SJCRH30 (cell line): ENCODE measurements around the gene SLC25A22. TPM values are rescaled to one million over a fixed set of nuclear protein-coding genes. Genes with fewer than 3 reads are reported as not detected.

ENCODE experiments used
- DNase-seq, 2 experiments: peaks; one replicate each; pipeline ENCODE4 v3.0.0-alpha.2; 2015 to 2020
- H3K27ac ChIP-seq: fragments of 250-450 bp; sonication (Bioruptor Pico); 2 replicates; pipeline ENCODE4 v1.5.1; 2020; ENCODE audit warnings: mild to moderate bottlenecking, moderate library complexity
- H3K27me3 ChIP-seq: fragments of 250-450 bp; sonication (Bioruptor Pico); 2 replicates; pipeline ENCODE4 v1.5.1; 2020; ENCODE audit warnings: mild to moderate bottlenecking, moderate library complexity
- H3K36me3 ChIP-seq: fragments of 250-450 bp; sonication (Bioruptor Pico); 2 replicates; pipeline ENCODE4 v1.5.1; 2020; ENCODE audit warnings: mild to moderate bottlenecking, moderate library complexity
- H3K4me1 ChIP-seq: fragments of 250-450 bp; sonication (Bioruptor Pico); 2 replicates; pipeline ENCODE4 v1.5.1; 2020; ENCODE audit warnings: mild to moderate bottlenecking, moderate library complexity
- H3K4me3 ChIP-seq: fragments of 250-450 bp; sonication (Bioruptor Pico); 2 replicates; pipeline ENCODE4 v1.5.1; 2020; ENCODE audit warnings: mild to moderate bottlenecking, moderate library complexity
- H3K9me3 ChIP-seq: fragments of 250-450 bp; sonication (Bioruptor Pico); replicated peaks from 2 replicates; pipeline ENCODE4 v1.5.1; 2020; ENCODE audit warnings: mild to moderate bottlenecking, moderate library complexity
- total RNA-seq: library from RNA; depleted of rRNA; stranded (reverse); fragments of >200 nt; shearing (Covaris generic); gene quantifications from 2 replicates; pipeline ENCODE4 v1.2.3, GENCODE V29; 2014

The SLC25A22 gene
- total RNA-seq, 1 experiment from 2014 or later: 22.4 TPM

GRCh38 chr11:820655-821511 is 22.8 kb upstream of the SLC25A22 start:
- no peaks in the 10 kb centered on the region for H3K9me3 ChIP-seq
- H3K4me1 ChIP-seq: peaks cover 22% of the 10 kb centered on the region
- no peaks in the 10 kb centered on the region; the same call in 1 of the 2 replicates for H3K36me3 ChIP-seq
- peak overlapping the region; percentile 41 for H3K27ac ChIP-seq
- H3K4me3 ChIP-seq: peak overlapping the region; percentile 89
- no peak for DNase-seq
- H3K27me3 ChIP-seq: no peaks in the 10 kb centered on the region

DNA sequence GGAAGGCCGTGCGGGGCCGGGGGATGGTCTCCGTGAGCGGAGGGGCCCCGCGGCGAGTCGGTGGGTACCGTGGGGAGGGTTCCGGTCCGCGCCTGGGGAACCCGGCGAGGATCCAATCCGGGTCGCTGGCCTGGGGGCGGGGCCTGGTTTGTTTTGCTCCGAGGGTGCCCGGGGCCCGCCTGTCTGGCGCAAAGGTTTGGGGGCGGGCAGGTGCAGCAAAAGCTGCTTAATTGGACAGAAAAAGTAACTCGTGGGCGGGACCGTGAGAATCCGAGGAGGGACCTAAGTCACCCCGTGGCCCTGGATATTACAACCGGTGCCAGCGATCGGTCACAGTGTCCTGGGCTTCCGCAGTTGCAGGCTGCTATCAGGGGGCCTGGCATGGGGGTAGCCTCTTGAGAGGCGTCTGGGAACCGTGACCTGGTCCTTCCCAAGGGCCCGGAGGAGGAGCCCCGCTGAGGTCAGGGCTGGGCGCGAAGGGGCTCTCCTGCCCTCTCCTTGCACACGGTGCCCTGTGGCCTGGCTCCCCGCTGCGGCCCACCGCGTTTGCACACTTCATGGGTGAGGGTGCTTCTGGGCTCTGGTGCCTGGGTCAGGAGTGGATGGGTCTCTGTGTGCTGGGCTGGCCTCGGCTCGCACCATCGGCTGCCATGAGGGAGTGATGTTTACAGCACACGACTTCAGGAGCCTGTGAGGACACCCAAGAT is 22.0 kb upstream of the SLC25A22 start:
- peak overlapping the region; percentile 89 for H3K4me3 ChIP-seq
- H3K36me3 ChIP-seq: peaks cover 1% of the 10 kb centered on the region
- DNase-seq: peak; percentile 86 to 87
- no peaks in the 10 kb centered on the region for H3K9me3 ChIP-seq
- peaks cover 21% of the 10 kb centered on the region for H3K4me1 ChIP-seq
- H3K27me3 ChIP-seq: no peaks in the 10 kb centered on the region
- peak overlapping the region; percentile 41 for H3K27ac ChIP-seq

DNA sequence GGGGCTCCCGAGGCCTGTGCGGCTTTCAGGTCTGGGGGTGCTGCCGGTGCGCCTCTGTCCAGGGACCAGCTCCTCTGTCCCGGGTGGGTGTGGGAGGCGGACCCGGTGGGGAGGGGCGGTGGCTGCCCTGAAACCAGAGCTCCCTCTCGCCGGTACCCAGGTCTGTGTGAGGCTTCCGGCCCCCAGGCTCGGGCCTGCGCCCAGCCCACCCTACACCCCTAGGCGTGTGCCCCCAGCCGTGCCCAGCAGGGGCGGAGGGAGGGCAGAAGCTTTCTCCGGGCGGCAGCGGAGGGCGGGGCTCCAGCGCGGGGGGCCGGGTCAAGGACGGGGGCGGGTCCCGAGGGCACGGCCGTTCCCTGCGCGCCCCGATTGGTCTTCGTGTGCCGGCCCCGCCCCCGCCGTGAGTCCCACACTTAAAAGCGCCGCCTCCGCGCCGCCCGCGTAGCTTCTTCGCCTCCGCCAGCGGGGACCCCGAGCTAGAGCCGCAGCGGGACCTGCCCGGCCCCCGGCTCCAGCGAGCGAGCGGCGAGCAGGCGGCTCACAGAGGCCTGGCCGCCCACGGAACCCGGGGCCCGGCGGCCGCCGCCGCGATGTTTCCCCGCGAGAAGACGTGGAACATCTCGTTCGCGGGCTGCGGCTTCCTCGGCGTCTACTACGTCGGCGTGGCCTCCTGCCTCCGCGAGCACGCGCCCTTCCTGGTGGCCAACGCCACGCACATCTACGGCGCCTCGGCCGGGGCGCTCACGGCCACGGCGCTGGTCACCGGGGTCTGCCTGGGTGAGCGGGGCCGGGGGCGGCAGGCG is 21.2 kb upstream of the SLC25A22 start:
- Histone ChIP-seq H3K27ac (peak overlapping the region; percentile 41; the same call in 1 of the 2 replicates), H3K4me1 (peaks cover 19% of the 10 kb centered on the region), H3K27me3 (no peaks in the 10 kb centered on the region), H3K4me3 (peak overlapping the region; percentile 89), H3K36me3 (peaks cover 4% of the 10 kb centered on the region; the same call in 1 of the 2 replicates), H3K9me3 (no peaks in the 10 kb centered on the region)
- peak; percentile 90 to 92 for DNase-seq

- no peak for DNase-seq
- H3K4me3 ChIP-seq: peak within 1 kb of the TSS; percentile 89
- no peaks in the 10 kb centered on the region for H3K27me3 ChIP-seq
- H3K27ac ChIP-seq: peak within 1 kb of the TSS; percentile 41; the same call in 1 of the 2 replicates
- peaks cover 19% of the 10 kb centered on the region for H3K4me1 ChIP-seq
- H3K9me3 ChIP-seq: no peaks in the 10 kb centered on the region
- peaks cover 10% of the 10 kb centered on the region; the same call in 1 of the 2 replicates for H3K36me3 ChIP-seq
These were observed 20.5 kb upstream of the SLC25A22 start, which contains the start of gene PNPLA2 for GRCh38 chr11:818396-819128. TSS of gene PNPLA2 (plus strand) at chr11:818914. CDS start at chr11:819719, 805 bp downstream.

DNA sequence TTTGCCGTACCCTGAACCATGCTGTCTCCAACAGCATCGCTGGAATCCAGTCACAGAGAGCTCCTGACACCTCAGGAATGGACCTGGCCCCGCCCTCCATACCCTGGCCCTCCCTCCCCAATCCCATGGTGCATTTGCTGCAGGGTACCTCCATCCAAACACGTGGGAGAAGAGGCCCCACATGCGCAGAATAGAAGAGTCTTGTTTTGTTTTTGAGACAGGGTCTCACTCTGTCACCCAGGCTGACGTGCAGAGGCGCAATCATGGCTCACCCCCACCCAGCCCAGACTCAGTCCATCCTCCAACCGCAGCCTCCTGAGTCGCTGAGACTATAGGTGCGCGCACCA is 18.3 kb upstream of the SLC25A22 start:
- no peak overlapping the region for H3K4me3 ChIP-seq
- no peak overlapping the region for H3K27ac ChIP-seq
- peaks cover 21% of the 10 kb centered on the region for H3K4me1 ChIP-seq
- no peaks in the 10 kb centered on the region for H3K9me3 ChIP-seq
- H3K27me3 ChIP-seq: no peaks in the 10 kb centered on the region
- no peak for DNase-seq
- H3K36me3 ChIP-seq: peaks cover 32% of the 10 kb centered on the region

GRCh38 chr11:815675-816432 is 17.8 kb upstream of the SLC25A22 start:
- H3K27me3 ChIP-seq: no peaks in the 10 kb centered on the region
- no peak overlapping the region for H3K27ac ChIP-seq
- peaks cover 37% of the 10 kb centered on the region for H3K36me3 ChIP-seq
- H3K9me3 ChIP-seq: no peaks in the 10 kb centered on the region
- DNase-seq: no peak
- peaks cover 21% of the 10 kb centered on the region for H3K4me1 ChIP-seq
- H3K4me3 ChIP-seq: no peak overlapping the region

DNA sequence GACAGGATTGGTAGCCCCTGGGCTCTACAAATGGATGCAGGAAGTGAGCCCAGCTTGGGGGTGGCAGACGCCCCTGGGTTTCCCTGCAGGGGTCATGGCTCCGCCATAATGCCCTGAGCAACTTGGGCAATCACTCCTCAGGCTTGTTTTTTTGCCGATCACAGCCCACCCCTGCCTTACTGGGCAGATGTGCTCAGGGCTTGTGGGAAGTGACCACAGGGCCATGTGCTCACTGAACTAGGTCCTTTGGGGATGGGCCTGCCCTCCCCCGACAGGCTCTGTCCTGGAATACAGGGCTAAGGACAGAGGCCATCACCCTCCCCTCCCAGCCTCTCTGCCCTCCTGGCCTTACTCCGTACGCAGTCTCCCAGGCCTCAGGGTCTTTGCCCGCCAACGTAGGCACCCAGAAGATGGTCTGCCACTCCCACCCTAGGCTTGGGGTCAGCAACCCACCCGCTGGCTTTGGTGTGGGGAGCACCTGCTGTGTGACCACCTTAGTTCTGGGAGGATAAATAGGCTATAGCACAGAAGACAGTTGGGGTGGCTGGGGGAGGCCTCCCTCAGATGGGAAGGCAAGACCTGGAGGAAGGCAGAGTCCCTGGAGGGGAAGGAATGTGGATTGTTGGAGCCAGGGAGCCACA is 15.5 kb upstream of the SLC25A22 start:
- Histone ChIP-seq H3K27ac (no peak overlapping the region), H3K4me3 (no peak overlapping the region), H3K36me3 (peaks cover 42% of the 10 kb centered on the region), H3K27me3 (no peaks in the 10 kb centered on the region), H3K4me1 (peaks cover 13% of the 10 kb centered on the region), H3K9me3 (no peaks in the 10 kb centered on the region)
- DNase-seq: no peak

GRCh38 chr11:813072-813455 is 15.0 kb upstream of the SLC25A22 start:
- Histone ChIP-seq H3K9me3 (no peaks in the 10 kb centered on the region), H3K4me1 (peaks cover 10% of the 10 kb centered on the region; the same call in 1 of the 2 replicates), H3K27me3 (no peaks in the 10 kb centered on the region), H3K36me3 (peaks cover 42% of the 10 kb centered on the region), H3K27ac (no peak overlapping the region), H3K4me3 (no peak overlapping the region)
- DNase-seq: no peak

DNA sequence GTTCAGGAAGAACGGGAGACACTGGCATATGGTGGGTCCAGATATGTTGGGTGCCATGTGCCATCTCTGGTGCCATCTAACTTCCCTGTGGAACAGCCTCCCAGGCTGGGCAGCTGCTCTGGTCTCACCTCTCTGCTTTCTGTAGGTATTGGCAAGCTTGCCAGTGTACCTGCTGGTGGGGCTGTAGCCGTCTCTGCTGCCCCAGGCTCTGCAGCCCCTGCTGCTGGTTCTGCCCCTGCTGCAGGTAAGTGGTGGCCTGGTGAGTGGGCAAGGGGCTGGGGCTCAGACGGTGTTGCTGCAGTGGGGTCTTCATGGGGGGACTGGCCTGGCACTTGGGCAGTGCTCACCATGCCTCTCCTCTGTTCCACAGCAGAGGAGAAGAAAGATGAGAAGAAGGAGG is 14.3 kb upstream of the SLC25A22 start:
- Histone ChIP-seq H3K27me3 (no peaks in the 10 kb centered on the region), H3K27ac (no peak overlapping the region), H3K36me3 (peaks cover 42% of the 10 kb centered on the region)

DNA sequence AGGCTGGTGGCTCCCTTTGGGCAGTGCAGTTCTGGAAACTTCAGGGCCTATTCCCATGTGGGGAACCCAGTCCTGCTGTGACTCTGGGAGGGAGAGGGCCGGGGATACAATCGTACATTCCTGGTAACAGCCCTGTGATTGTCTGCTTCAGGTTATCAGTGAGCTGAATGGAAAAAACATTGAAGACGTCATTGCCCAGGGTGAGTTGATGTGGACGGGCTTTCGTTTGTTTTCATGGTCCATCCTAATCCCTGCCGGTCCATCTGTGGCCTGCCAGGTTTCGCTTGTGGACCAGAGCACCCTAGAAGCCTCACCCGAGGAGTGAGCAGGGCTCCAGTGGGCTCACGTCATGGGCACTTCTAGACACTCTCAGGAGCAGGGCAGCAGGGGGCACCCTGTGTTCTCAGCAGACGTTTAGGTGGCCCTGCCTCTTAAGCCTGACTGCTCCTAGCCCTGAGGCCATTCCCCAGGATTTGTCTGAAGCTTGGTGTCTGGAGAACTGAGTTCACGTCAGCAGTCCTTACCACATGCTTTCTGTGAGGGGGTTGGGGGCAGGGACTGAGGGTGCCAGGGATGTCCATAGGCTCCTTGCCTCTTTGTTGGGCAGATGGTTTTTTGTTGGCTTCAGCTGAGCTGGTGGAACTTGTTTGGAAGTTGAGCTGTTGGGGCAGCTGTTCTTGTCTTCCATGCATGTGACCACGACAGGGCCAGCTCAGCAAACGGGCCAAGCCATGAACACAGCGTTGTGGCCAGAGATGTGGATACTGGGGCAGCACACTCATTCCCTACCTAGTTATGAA is 13.6 kb upstream of the SLC25A22 start:
- peaks cover 42% of the 10 kb centered on the region for H3K36me3 ChIP-seq
- H3K9me3 ChIP-seq: no peaks in the 10 kb centered on the region
- no peak overlapping the region for H3K27ac ChIP-seq
- no peak for DNase-seq
- H3K4me3 ChIP-seq: no peak overlapping the region
- peaks cover 10% of the 10 kb centered on the region; the same call in 1 of the 2 replicates for H3K4me1 ChIP-seq
- no peaks in the 10 kb centered on the region for H3K27me3 ChIP-seq

More for the DNA sequence above, 14.3 kb upstream of the SLC25A22 start:
- no peaks in the 10 kb centered on the region for H3K9me3 ChIP-seq
- no peak overlapping the region for H3K4me3 ChIP-seq
- DNase-seq: no peak
- peaks cover 10% of the 10 kb centered on the region; the same call in 1 of the 2 replicates for H3K4me1 ChIP-seq

GRCh38 chr11:810040-810567 is 12.0 kb upstream of the SLC25A22 start:
- Histone ChIP-seq H3K4me3 (peak overlapping the region; percentile 81), H3K9me3 (no peaks in the 10 kb centered on the region), H3K4me1 (peaks cover 10% of the 10 kb centered on the region; the same call in 1 of the 2 replicates), H3K36me3 (peaks cover 41% of the 10 kb centered on the region), H3K27me3 (no peaks in the 10 kb centered on the region), H3K27ac (peak overlapping the region; percentile 97)
- no peak for DNase-seq
